SK-N-SH (cell line): ENCODE data around the gene RNU7-1. TPM values are rescaled to one million over a fixed set of nuclear protein-coding genes. Genes with fewer than 3 reads are reported as not detected.

Source experiments
- CTCF ChIA-PET: fragments of 300-600, 350-600 bp; formaldehyde crosslinking; extraction: SDS; loops from one replicate; lab custom pipeline; 2021; lab: Yijun Ruan, JAX
- POLR2A ChIA-PET: fragments of 350-600 bp; sonication (Branson Sonifier 250); formaldehyde crosslinking; extraction: SDS; loops from one replicate; lab custom pipeline; 2020; ENCODE audit warnings: antibody characterized with exemption, inconsistent platforms; lab: Yijun Ruan, JAX
- DNase-seq: peaks from one replicate; pipeline ENCODE4 v3.0.0; 2012
- H2AFZ ChIP-seq: fragments of 200-600 bp; sonication (generic); 2 replicates; pipeline ENCODE4 v1.8.1; 2016; ENCODE audit warnings: antibody characterized with exemption, mild to moderate bottlenecking, low read depth
- H3F3A ChIP-seq: fragments of 200-600 bp; sonication (generic); replicated peaks from 2 replicates; pipeline ENCODE3; 2016; ENCODE audit warnings: antibody characterized with exemption, mild to moderate bottlenecking; ENCODE audit not compliant: insufficient read depth
- H3K27ac ChIP-seq, 2 experiments: fragments of 200-500 bp in 1 of 2; fragments of 200-600 bp in 1 of 2; sonication (Bioruptor generic) in 1 of 2; sonication (generic), shearing (Covaris generic) in 1 of 2; 2 replicates each; pipeline versions ENCODE4 v1.5.1 to v1.6.1; 2014 to 2016; ENCODE audit warnings: low read depth in 2 of 2, inconsistent platforms in 1 of 2, low read length in 1 of 2, mild to moderate bottlenecking in 1 of 2, mixed read lengths in 1 of 2
- H3K27me3 ChIP-seq: fragments of 200-600 bp; sonication (generic), shearing (Covaris generic); 2 replicates; pipeline ENCODE4 v1.6.1; 2016; ENCODE audit warnings: mixed run types; ENCODE audit not compliant: insufficient read depth
- H3K36me3 ChIP-seq, 2 experiments: fragments of 200-500 bp in 1 of 2; fragments of 200-600 bp in 1 of 2; sonication (Bioruptor generic) in 1 of 2; sonication (generic) in 1 of 2; replicated peaks in 1 of 2; 2 replicates each; pipeline versions ENCODE3 to v1.5.1; 2014 to 2016; ENCODE audit warnings: low read length in 1 of 2, mild to moderate bottlenecking in 1 of 2; ENCODE audit not compliant: insufficient read depth in 2 of 2, control insufficient read depth in 1 of 2
- H3K4me1 ChIP-seq, 2 experiments: fragments of 200-500 bp in 1 of 2; fragments of 200-600 bp in 1 of 2; sonication (Bioruptor generic) in 1 of 2; sonication (generic), shearing (Covaris generic) in 1 of 2; 2 replicates each; pipeline versions ENCODE4 v1.5.1 to v1.6.1; 2014 to 2016; ENCODE audit warnings: low read depth in 1 of 2, low read length in 1 of 2, mixed run types in 1 of 2; ENCODE audit not compliant: insufficient read depth in 2 of 2, control insufficient read depth in 1 of 2
- H3K4me2 ChIP-seq: fragments of 200-600 bp; sonication (generic), shearing (Covaris generic); 2 replicates; pipeline ENCODE4 v1.6.1; 2017; ENCODE audit warnings: mixed run types
- H3K4me3 ChIP-seq, 2 experiments: fragments of 200-500 bp in 1 of 2; fragments of 200-600 bp in 1 of 2; sonication (Bioruptor generic) in 1 of 2; sonication (generic), shearing (Covaris generic) in 1 of 2; 2 replicates each; pipeline versions ENCODE4 v1.5.1 to v1.8.1; 2014 to 2016; ENCODE audit warnings: low read depth in 2 of 2, inconsistent platforms in 1 of 2, low read length in 1 of 2, mild to moderate bottlenecking in 1 of 2, mixed read lengths in 1 of 2, moderate library complexity in 1 of 2
- H3K79me2 ChIP-seq: fragments of 200-600 bp; sonication (generic); 2 replicates; pipeline ENCODE4 v1.8.1; 2017; ENCODE audit warnings: mild to moderate bottlenecking; ENCODE audit not compliant: insufficient read depth
- H3K9ac ChIP-seq: fragments of 200-600 bp; sonication (generic); 2 replicates; pipeline ENCODE4 v1.6.1; 2017; ENCODE audit warnings: mixed run types
- H3K9me2 ChIP-seq: fragments of 200-600 bp; sonication (generic); 2 replicates; pipeline ENCODE4 v1.6.1; 2017; ENCODE audit warnings: mixed run types
- H3K9me3 ChIP-seq: fragments of 200-600 bp; sonication (generic); 2 replicates; pipeline ENCODE4 v1.6.1; 2017; ENCODE audit warnings: mixed run types, mild to moderate bottlenecking, moderate library complexity
- H4K20me1 ChIP-seq: fragments of 200-600 bp; sonication (generic); 2 replicates; pipeline ENCODE4 v1.6.1; 2017; ENCODE audit warnings: mild to moderate bottlenecking, mixed run types; ENCODE audit not compliant: insufficient read depth
- FOSL2 ChIP-seq: IDR thresholded peaks from 2 replicates; pipeline ENCODE4 v1.4.0; 2012; ENCODE audit warnings: low read depth, mild to moderate bottlenecking, moderate library complexity, borderline replicate concordance
- RCOR1 ChIP-seq: fragments of 150-350 bp; IDR thresholded peaks from 2 replicates; pipeline ENCODE4 v1.6.1; 2017; ENCODE audit warnings: antibody characterized with exemption, low read length
- RXRA ChIP-seq: IDR thresholded peaks from 2 replicates; pipeline ENCODE4 v1.4.0; 2012; ENCODE audit warnings: low read depth, mild to moderate bottlenecking, borderline replicate concordance
- WGBS: methylation state at CpG from one replicate; pipeline ENCODE4 v1.1.6; 2017; ENCODE audit warnings: low lambda C conversion rate; 5-methylcytosine and 5-hydroxymethylcytosine counted together
- polyA plus RNA-seq, 3 experiments: library from polyadenylated mRNA; depleted of rRNA; stranded (reverse); fragments of >200 nt; gene quantifications; 2 replicates each; pipeline ENCODE4 v1.2.3, GENCODE V29; 2012
- small RNA-seq, 7 experiments: library from RNA; depleted of rRNA; stranded (forward); fragments of <200 nt; gene quantifications; one replicate each; pipeline ENCODE3, GENCODE V24; 2012

Gene RNU7-1
- polyA plus RNA-seq, 1 of the 3 experiments (the other 2 are of a cell fraction), result not detected

GRCh38 chr12:6982532-6982931 is 38.9 kb downstream of the RNU7-1 start:
- POLR2A ChIA-PET, result no interaction called here
- H3K4me3 ChIP-seq, result no peak overlapping the region
- WGBS, result 89% methylated on average over 7 of the region's 7 CpGs

GRCh38 chr12:6987956-6988553 is 44.4 kb downstream of the RNU7-1 start:
- Histone ChIP-seq H3K79me2 (no peaks in the 10 kb centered on the region), H3K9me2 (no peaks in the 10 kb centered on the region), H3K9ac (no peak overlapping the region), H4K20me1 (no peaks in the 10 kb centered on the region), H3F3A (no peaks in the 10 kb centered on the region), H3K27ac (no peak overlapping the region), H3K9me3 (no peaks in the 10 kb centered on the region), H3K27me3 (no peaks in the 10 kb centered on the region), H2AFZ (no peak overlapping the region), H3K36me3 (peaks cover 13 to 41% of the 10 kb centered on the region in 2 experiments), H3K4me3 (no peak overlapping the region), H3K4me1 (no peaks in the 10 kb centered on the region), H3K4me2 (no peak overlapping the region)
- WGBS, result 93% methylated on average over 9 of the region's 11 CpGs
- POLR2A ChIA-PET, result no interaction called here
- TF ChIP-seq RXRA (no peak), FOSL2 (no peak)
- CTCF ChIA-PET, result no interaction called here
- DNase-seq, result no peak

More at GRCh38 chr12:6982532-6982931, 38.9 kb downstream of the RNU7-1 start:
- no peaks in the 10 kb centered on the region for H3F3A ChIP-seq
- H3K27ac ChIP-seq, result no peak overlapping the region
- no peak for DNase-seq
- H4K20me1 ChIP-seq, result no peaks in the 10 kb centered on the region
- H3K27me3 ChIP-seq, result no peaks in the 10 kb centered on the region
- no peaks in the 10 kb centered on the region for H3K9me3 ChIP-seq
- no peaks in the 10 kb centered on the region for H3K9me2 ChIP-seq
- H2AFZ ChIP-seq, result no peak overlapping the region
- no peaks in the 10 kb centered on the region for H3K4me1 ChIP-seq
- CTCF ChIA-PET, result no interaction called here
- no peaks in the 10 kb centered on the region for H3K79me2 ChIP-seq
- TF ChIP-seq RCOR1, result no peak
- TF ChIP-seq, all 33 proteins: peak for 0
- no peak overlapping the region for H3K4me2 ChIP-seq
- H3K36me3 ChIP-seq, result peaks cover 28 to 46% of the 10 kb centered on the region in 2 experiments
- H3K9ac ChIP-seq, result no peak overlapping the region

Small RNA genes within 50 kb of the gene (small RNA-seq; reads per million reads assigned to genes)
- 0.40 to 54.3 (median 19.3) reads per million in 7 experiments for gene MIR141
- gene MIR200C, result 0.92 to 114 (median 6.8) reads per million in 7 experiments
- 0 reads per million in 7 experiments for gene RNU7-1
- 0 to 7.4 (median 2.3) reads per million in 7 experiments for gene SCARNA12

Other genes with a start within 250 kb of the RNU7-1 start
- 5.9 and 9.9 TPM in 2 replicates for gene PIANP, start 243.0 kb upstream of the RNU7-1 start, polyA plus RNA-seq (2012; rRNA removed)
- gene COPS7A, start 219.8 kb upstream of the RNU7-1 start, polyA plus RNA-seq (2012; rRNA removed), result 191 and 231 TPM in 2 replicates
- gene MLF2, start 190.7 kb upstream of the RNU7-1 start, polyA plus RNA-seq (2012; rRNA removed), result 535 and 624 TPM in 2 replicates
- 391 and 661 TPM in 2 replicates for gene PTMS, start 177.5 kb upstream of the RNU7-1 start, polyA plus RNA-seq (2012; rRNA removed)
- 0.72 and 1.1 TPM in 2 replicates for gene LAG3, start 171.3 kb upstream of the RNU7-1 start, polyA plus RNA-seq (2012; rRNA removed)
- gene CD4, start 154.3 kb upstream of the RNU7-1 start, polyA plus RNA-seq (2012; rRNA removed), result 0.02 TPM in 1 of 2 replicates, not detected in the other
- gene GPR162, start 122.0 kb upstream of the RNU7-1 start, polyA plus RNA-seq (2012; rRNA removed), result 16.4 and 18.6 TPM in 2 replicates
- gene P3H3, start 115.4 kb upstream of the RNU7-1 start, polyA plus RNA-seq (2012; rRNA removed), result 49.5 and 74.6 TPM in 2 replicates
- gene GNB3, start 102.9 kb upstream of the RNU7-1 start, polyA plus RNA-seq (2012; rRNA removed), result 12.9 and 13.8 TPM in 2 replicates
- gene CDCA3, start 92.5 kb upstream of the RNU7-1 start, polyA plus RNA-seq (2012; rRNA removed), result 33.0 and 34.0 TPM in 2 replicates
- 97.2 and 100 TPM in 2 replicates for gene USP5, start 91.7 kb upstream of the RNU7-1 start, polyA plus RNA-seq (2012; rRNA removed)
- 1,175 and 1,316 TPM in 2 replicates for gene TPI1, start 76.3 kb upstream of the RNU7-1 start, polyA plus RNA-seq (2012; rRNA removed)
- gene SPSB2, start 70.5 kb upstream of the RNU7-1 start, polyA plus RNA-seq (2012; rRNA removed), result 16.9 and 19.6 TPM in 2 replicates
- 11.9 TPM in 2 replicates for gene LRRC23, start 39.0 kb upstream of the RNU7-1 start, polyA plus RNA-seq (2012; rRNA removed)
- 50.6 and 56.9 TPM in 2 replicates for gene ENO2, start 29.2 kb upstream of the RNU7-1 start, polyA plus RNA-seq (2012; rRNA removed)
- 18.5 and 29.3 TPM in 2 replicates for gene ATN1, start 15.9 kb upstream of the RNU7-1 start, polyA plus RNA-seq (2012; rRNA removed)
- 560 and 659 TPM in 2 replicates for gene C12orf57, start 206 bp downstream of the RNU7-1 start, polyA plus RNA-seq (2012; rRNA removed)
- 0.12 and 0.18 TPM in 2 replicates for gene PTPN6, start 7.5 kb downstream of the RNU7-1 start, polyA plus RNA-seq (2012; rRNA removed)
- gene PHB2, start 26.8 kb downstream of the RNU7-1 start, polyA plus RNA-seq (2012; rRNA removed), result 386 and 447 TPM in 2 replicates
- 77.4 and 82.8 TPM in 2 replicates for gene EMG1, start 27.1 kb downstream of the RNU7-1 start, polyA plus RNA-seq (2012; rRNA removed)
- gene LPCAT3, start 74.7 kb downstream of the RNU7-1 start, polyA plus RNA-seq (2012; rRNA removed), result 23.8 and 29.2 TPM in 2 replicates
- 14.5 and 19.3 TPM in 2 replicates for gene C1S, start 116.9 kb downstream of the RNU7-1 start, polyA plus RNA-seq (2012; rRNA removed)
- gene C1R, start 148.6 kb downstream of the RNU7-1 start, polyA plus RNA-seq (2012; rRNA removed), result 18.7 and 20.1 TPM in 2 replicates
- gene C1RL, start 165.4 kb downstream of the RNU7-1 start, polyA plus RNA-seq (2012; rRNA removed), result 8.3 and 9.5 TPM in 2 replicates
- 0.06 and 0.12 TPM in 2 replicates for gene RBP5, start 185.1 kb downstream of the RNU7-1 start, polyA plus RNA-seq (2012; rRNA removed)
- gene CLSTN3, start 186.6 kb downstream of the RNU7-1 start, polyA plus RNA-seq (2012; rRNA removed), result 12.7 and 12.9 TPM in 2 replicates
- gene PEX5, start 245.9 kb downstream of the RNU7-1 start, polyA plus RNA-seq (2012; rRNA removed), result 21.6 and 22.6 TPM in 2 replicates